PFSK-1 (cell line): Measurements from ENCODE around the gene KRI1.

ENCODE experiments used
- FOXP2 ChIP-seq: optimal IDR thresholded peaks from 2 replicates; pipeline ENCODE3; 2011; ENCODE audit warnings: borderline replicate concordance, control low read depth, inconsistent platforms; ENCODE audit not compliant: insufficient read depth; ENCODE audit errors: extremely low read length, extremely low read depth
- POLR2AphosphoS5 ChIP-seq: IDR thresholded peaks from 2 replicates; pipeline ENCODE4 v1.6.1; 2012; ENCODE audit warnings: low read depth, mild to moderate bottlenecking, control low read depth, low read length, moderate library complexity
- REST ChIP-seq, 2 experiments: IDR thresholded peaks; 2 replicates each; pipeline versions ENCODE4 v1.6.1 to v1.8.0; 2011 to 2012; ENCODE audit warnings: low read depth in 2 of 2, low read length in 2 of 2, control low read depth in 1 of 2, inconsistent platforms in 1 of 2, mild to moderate bottlenecking in 1 of 2, moderate library complexity in 1 of 2; ENCODE audit not compliant: insufficient read depth in 1 of 2
- SIN3A ChIP-seq: IDR thresholded peaks from 2 replicates; pipeline ENCODE4 v1.6.1; 2012; ENCODE audit warnings: mild to moderate bottlenecking, low read length, moderate library complexity, borderline replicate concordance; ENCODE audit not compliant: insufficient read depth
- TAF1 ChIP-seq: IDR thresholded peaks from 2 replicates; pipeline ENCODE4 v1.6.1; 2012; ENCODE audit warnings: low read length, control low read depth, borderline replicate concordance; ENCODE audit not compliant: insufficient read depth

- TF ChIP-seq POLR2AphosphoS5, result no peak
- TF ChIP-seq FOXP2, result no peak
- no peak for TF ChIP-seq REST (IDR thresholded peaks at IDR 0.05; ENCODE audit: insufficient read depth in 1 of 2, low read depth in 2 of 2, low read length in 2 of 2)
- TF ChIP-seq SIN3A, result no peak
- TF ChIP-seq TAF1, result no peak
Observed at GRCh38 chr19:10520652-10521318, 45.0 kb downstream of the KRI1 start.
